ENCODE measurements around the gene APOBEC2.

DNA sequence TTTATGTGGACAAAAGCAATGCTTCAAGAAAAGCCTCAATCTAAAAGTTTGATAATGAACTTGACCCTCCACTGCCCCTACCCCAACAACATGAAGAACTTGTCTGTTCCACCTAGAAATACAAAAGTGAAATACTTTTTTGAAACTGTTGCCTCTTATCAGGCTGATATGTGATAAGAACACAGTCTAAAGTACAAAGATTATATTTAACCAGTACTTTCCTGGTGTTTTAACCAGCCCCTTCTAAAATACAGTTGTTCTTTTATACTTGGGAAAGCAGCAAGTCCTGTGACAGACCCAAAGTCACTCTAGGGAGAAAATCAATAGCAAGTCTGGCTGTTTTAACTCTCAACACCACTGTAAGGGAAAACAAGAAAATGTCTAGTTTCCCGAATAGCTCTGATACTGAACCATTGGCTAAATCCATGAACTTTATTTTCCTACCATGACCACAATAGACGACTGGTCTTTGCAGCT lies 12.6 kb downstream of the APOBEC2 start:
- TF ChIP-seq POLR2AphosphoS5 (IDR thresholded peaks at IDR 0.05; ENCODE audit: low read depth, low read length) (no peak), POLR2A (IDR thresholded peaks at IDR 0.05; ENCODE audit: low read depth, low read length) (no peak)
